Mesodermal cell (in vitro differentiated cells): ENCODE measurements around the gene TICAM1.
"Not testable (repeated sequence)": the region's sequence is repeated elsewhere in the genome, so short reads cannot be mapped to it uniquely, and the experiment has no call there.

ENCODE experiments used
- H3K27ac ChIP-seq: 2 replicates; pipeline ENCODE4 v1.7.0; 2013; ENCODE audit warnings: mild to moderate bottlenecking, low read depth, low read length, moderate library complexity; ENCODE audit not compliant: severe bottlenecking
- H3K36me3 ChIP-seq: 2 replicates; pipeline ENCODE4 v1.7.1; 2013; ENCODE audit warnings: mild to moderate bottlenecking, low read length, moderate library complexity; ENCODE audit not compliant: control insufficient read depth, insufficient read depth
- H3K4me1 ChIP-seq: one replicate; pipeline ENCODE4 v1.7.1; 2013; ENCODE audit warnings: mild to moderate bottlenecking, low read length; ENCODE audit not compliant: insufficient read depth, control insufficient read depth, poor library complexity, severe bottlenecking
- H3K4me3 ChIP-seq: 2 replicates; pipeline ENCODE4 v1.7.0; 2013; ENCODE audit warnings: low read length, control low read depth, mild to moderate bottlenecking; ENCODE audit not compliant: insufficient read depth, poor library complexity, severe bottlenecking; ENCODE audit errors: extremely low read depth
- H3K9me3 ChIP-seq: 2 replicates; pipeline ENCODE4 v1.7.1; 2013; ENCODE audit warnings: mild to moderate bottlenecking, low read length, moderate library complexity; ENCODE audit not compliant: control insufficient read depth
- WGBS, 2 experiments: methylation state at CpG; one replicate each; pipeline ENCODE4 v1.1.5; 2013; ENCODE audit warnings: missing lambda C conversion rate in 2 of 2; ENCODE audit not compliant: insufficient coverage in 2 of 2; 5-methylcytosine and 5-hydroxymethylcytosine counted together

TICAM1 gene

GRCh38 chr19:4803736-4804695, 27.5 kb downstream of the TICAM1 start:
- H3K9me3 ChIP-seq: no peaks in the 10 kb centered on the region

GRCh38 chr19:4802711-4803110, 28.8 kb downstream of the TICAM1 start:
- Histone ChIP-seq H3K4me1 (no peaks in the 10 kb centered on the region), H3K9me3 (no peaks in the 10 kb centered on the region), H3K27ac (no peak overlapping the region), H3K36me3 (peaks cover 5% of the 10 kb centered on the region), H3K4me3 (no peak overlapping the region)
- WGBS, 2 experiments: 85 to 88% methylated on average over 7 of the region's 7 CpGs

More at GRCh38 chr19:4803736-4804695, 27.5 kb downstream of the TICAM1 start:
- Histone ChIP-seq H3K4me3 (no peak overlapping the region), H3K36me3 (no peaks in the 10 kb centered on the region), H3K27ac (no peak overlapping the region), H3K4me1 (no peaks in the 10 kb centered on the region)
- 53 to 55% methylated on average over 31 to 32 of the region's 33 CpGs for WGBS, 2 experiments

DNA sequence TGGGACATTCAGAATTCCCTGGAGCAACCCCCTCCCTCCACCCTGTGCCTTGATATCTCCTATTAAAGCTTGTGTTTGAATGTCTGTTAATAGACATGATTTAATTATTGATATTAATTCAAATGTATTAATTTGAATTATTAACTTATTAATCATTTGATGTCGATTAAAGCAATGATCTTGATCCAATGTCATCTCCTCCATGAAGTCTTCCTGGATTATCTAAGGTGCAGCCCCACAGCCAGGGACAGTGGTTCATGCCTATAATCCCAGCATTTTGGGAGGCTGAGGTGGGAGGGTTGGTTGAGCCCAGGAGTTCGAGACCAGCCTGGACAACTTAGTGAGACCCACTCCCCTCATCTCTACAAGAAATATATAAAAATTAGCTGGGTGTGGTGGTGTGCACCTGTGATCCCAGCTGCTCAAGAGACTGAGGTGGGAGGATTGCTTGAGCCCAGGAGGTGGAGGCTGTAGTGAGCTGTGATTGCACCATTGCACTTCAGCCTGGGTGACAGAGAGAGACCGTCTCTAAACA, 30.4 kb downstream of the TICAM1 start:
- no peak overlapping the region for H3K27ac ChIP-seq
- WGBS, 2 experiments: no CpG with 5 or more reads among the region's 3 CpGs

DNA sequence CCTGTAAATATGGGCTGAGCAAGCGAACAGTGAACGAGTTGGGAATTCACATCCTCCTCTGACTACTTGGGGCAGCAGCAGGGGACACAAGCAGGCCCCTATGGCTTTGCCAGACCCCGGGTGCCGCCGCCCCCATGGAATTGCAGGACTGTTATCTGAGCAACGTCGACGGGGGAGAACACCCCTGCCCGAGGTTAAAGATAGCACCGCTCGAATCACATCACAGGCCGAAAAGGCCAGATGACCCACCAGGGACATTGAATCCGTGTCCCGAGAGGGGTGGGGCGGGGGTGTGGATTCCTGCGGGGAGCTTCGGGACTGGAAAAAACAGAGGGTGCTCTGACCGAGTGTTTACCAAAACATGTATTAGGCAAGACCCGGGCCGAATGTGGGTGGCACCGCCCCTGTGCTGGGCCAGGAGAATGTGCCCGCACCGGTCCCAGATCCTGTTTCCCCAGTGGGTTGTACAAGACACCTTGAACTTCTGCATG, 30.9 kb downstream of the TICAM1 start:
- whole genome bisulfite sequencing, 2 experiments: 90% methylated on average over 19 to 22 of the region's 23 CpGs
- Histone ChIP-seq H3K4me3 (no peak overlapping the region), H3K4me1 (no peaks in the 10 kb centered on the region), H3K27ac (no peak overlapping the region), H3K9me3 (no peaks in the 10 kb centered on the region), H3K36me3 (peaks cover 21% of the 10 kb centered on the region)

More for the DNA sequence above, 30.4 kb downstream of the TICAM1 start:
- Histone ChIP-seq H3K36me3 (peaks cover 18% of the 10 kb centered on the region), H3K4me3 (no peak overlapping the region), H3K4me1 (no peaks in the 10 kb centered on the region), H3K9me3 (no peaks in the 10 kb centered on the region)

- 93 to 95% methylated on average over 8 to 9 of the region's 9 CpGs for WGBS, 2 experiments
- Histone ChIP-seq H3K27ac (no peak overlapping the region), H3K4me1 (peaks cover 6% of the 10 kb centered on the region), H3K9me3 (no peaks in the 10 kb centered on the region), H3K4me3 (no peak overlapping the region), H3K36me3 (peaks cover 41% of the 10 kb centered on the region)
Observed at GRCh38 chr19:4795400-4795799, 36.1 kb downstream of the TICAM1 start.

DNA sequence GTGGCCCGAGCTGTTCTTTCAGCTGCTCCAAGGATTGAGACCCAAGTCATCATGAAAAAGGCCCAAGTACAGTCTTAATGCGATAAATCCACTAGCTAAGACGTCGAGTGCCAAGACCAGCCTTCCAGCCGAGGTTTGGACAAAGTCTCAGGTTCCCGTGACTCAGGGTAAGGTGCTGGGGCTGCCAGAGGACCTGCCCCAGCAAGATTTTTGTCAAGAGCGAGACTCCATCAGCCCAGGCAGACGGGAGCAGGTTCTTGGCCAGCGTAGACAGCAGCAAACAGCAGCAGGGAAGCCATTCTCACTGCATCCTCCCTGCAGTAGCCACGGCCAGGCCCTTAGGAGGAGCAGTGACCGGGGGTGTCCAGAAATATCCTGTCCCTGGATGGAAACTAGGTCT, 36.5 kb downstream of the TICAM1 start:
- Histone ChIP-seq H3K27ac (no peak overlapping the region), H3K9me3 (no peaks in the 10 kb centered on the region), H3K36me3 (peaks cover 41% of the 10 kb centered on the region), H3K4me3 (no peak overlapping the region), H3K4me1 (peaks cover 6% of the 10 kb centered on the region)
- WGBS, 2 experiments: 93 to 98% methylated on average over 10 of the region's 11 CpGs

- 95 to 96% methylated on average over 14 to 17 of the region's 19 CpGs for WGBS, 2 experiments
- H3K27ac ChIP-seq, H3K9me3 ChIP-seq, H3K4me3 ChIP-seq, H3K4me1 ChIP-seq: not testable (repeated sequence)
- peaks cover 37% of the 10 kb centered on the region for H3K36me3 ChIP-seq
Observed at GRCh38 chr19:4793278-4793677, 38.2 kb downstream of the TICAM1 start.

DNA sequence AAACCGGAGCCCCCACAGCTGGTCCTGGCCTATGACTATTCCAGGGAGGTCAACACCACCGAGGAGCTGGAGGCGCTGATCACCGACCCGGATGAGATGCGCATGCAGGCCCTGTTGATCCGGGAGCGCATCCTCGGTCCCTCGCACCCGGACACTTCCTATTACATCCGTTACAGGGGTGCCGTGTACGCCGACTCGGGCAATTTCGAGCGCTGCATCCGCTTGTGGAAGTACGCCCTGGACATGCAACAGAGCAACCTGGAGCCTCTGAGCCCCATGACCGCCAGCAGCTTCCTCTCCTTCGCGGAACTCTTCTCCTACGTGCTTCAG, 38.7 kb downstream of the TICAM1 start:
- 90 to 94% methylated on average over 20 to 24 of the region's 24 CpGs for WGBS, 2 experiments
- not testable (repeated sequence) for H3K9me3 ChIP-seq, H3K27ac ChIP-seq, H3K4me1 ChIP-seq
- Histone ChIP-seq H3K36me3 (peaks cover 37% of the 10 kb centered on the region), H3K4me3 (peak overlapping the region; percentile 68)

GRCh38 chr19:4792019-4792865, 39.3 kb downstream of the TICAM1 start:
- peaks cover 32% of the 10 kb centered on the region for H3K36me3 ChIP-seq
- not testable (repeated sequence) for H3K9me3 ChIP-seq, H3K4me1 ChIP-seq
- peak overlapping the region; percentile 68 for H3K4me3 ChIP-seq
- WGBS, 2 experiments: 10 to 18% methylated on average over 59 to 65 of the region's 75 CpGs
- H3K27ac ChIP-seq: peak overlapping the region; percentile 90

DNA sequence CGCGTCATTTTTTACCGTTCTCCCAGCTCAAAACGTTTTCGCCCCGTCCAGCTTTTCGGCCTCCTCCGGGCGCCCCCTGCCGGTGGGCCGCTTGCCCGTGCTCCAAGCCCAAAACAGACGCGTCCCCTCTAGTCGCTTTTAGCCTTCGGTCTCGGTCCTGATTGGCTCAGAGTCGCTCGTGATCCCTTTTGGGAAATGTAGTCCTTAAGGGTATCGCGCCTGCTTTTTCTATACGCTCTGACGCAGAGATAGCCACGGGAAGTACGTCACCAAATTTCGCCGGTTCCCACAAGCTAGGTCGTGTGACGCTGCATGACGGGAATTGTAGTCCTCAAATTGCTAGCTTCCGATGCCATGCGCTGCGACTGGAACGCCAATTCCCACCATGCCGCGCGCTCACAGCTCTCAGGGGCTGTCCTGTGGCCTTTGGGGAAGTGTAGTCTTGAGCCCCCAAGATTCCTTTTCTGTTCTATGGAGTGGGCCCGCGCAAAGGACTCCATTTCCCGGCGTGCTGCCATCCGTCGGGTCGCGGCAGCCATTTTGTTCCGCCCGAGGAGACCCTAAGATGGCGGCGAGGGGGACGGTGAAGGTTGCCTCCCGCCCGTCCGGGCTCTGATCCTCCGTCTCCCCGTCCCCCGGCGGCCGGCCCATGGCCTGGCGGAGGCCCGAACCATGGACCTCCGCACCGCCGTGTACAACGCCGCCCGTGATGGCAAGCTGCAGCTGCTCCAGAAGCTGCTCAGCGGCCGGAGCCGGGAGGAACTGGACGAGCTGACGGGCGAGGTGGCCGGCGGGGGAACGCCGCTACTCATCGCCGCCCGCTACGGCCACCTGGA, 40.1 kb downstream of the TICAM1 start, which contains the start of gene FEM1A:
Gene FEM1A, plus strand, starts transcription at position 552 of the 836 bp plus-strand sequence. Its CDS starts 121 bp downstream, at position 673.
- no peaks in the 10 kb centered on the region for H3K9me3 ChIP-seq
- peak within 1 kb of the TSS; percentile 68 for H3K4me3 ChIP-seq
- H3K36me3 ChIP-seq: peaks cover 26% of the 10 kb centered on the region
- 0% methylated on average over 62 to 75 of the region's 80 CpGs for WGBS, 2 experiments
- peak within 1 kb of the TSS; percentile 90 for H3K27ac ChIP-seq
- H3K4me1 ChIP-seq: peaks cover 6% of the 10 kb centered on the region
